ENCODE measurements around the gene ISYNA1. TPM values are rescaled to one million over a fixed set of nuclear protein-coding genes. Genes with fewer than 3 reads are reported as not detected.

ISYNA1 gene
- total and polyA plus RNA-seq, 2 of the 13 experiments (the other 11 are each of a cell fraction or from before 2014, with no cell fraction given), result 29.6 to 48.5 TPM

GRCh38 chr19:18478545-18479311 lies 40.8 kb upstream of the ISYNA1 start (continued):
- TF ChIP-seq, protein P1, sequence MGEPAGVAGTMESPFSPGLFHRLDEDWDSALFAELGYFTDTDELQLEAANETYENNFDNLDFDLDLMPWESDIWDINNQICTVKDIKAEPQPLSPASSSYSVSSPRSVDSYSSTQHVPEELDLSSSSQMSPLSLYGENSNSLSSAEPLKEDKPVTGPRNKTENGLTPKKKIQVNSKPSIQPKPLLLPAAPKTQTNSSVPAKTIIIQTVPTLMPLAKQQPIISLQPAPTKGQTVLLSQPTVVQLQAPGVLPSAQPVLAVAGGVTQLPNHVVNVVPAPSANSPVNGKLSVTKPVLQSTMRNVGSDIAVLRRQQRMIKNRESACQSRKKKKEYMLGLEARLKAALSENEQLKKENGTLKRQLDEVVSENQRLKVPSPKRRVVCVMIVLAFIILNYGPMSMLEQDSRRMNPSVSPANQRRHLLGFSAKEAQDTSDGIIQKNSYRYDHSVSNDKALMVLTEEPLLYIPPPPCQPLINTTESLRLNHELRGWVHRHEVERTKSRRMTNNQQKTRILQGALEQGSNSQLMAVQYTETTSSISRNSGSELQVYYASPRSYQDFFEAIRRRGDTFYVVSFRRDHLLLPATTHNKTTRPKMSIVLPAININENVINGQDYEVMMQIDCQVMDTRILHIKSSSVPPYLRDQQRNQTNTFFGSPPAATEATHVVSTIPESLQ (CRISPR knock-in tag; conservative IDR thresholded peaks at IDR 0.05), result 0 out of 2 replicates have a peak, but pooled peaks have one; percentile 85
- TF ChIP-seq CBX2 (IDR thresholded peaks at IDR 0.05; ENCODE audit: low read depth, low read length) (no peak), CBX2 (CRISPR knock-in tag; IDR thresholded peaks at IDR 0.05; ENCODE audit: low read depth) (no peak), SP1 (IDR thresholded peaks at IDR 0.05) (no peak), SP1 (CRISPR knock-in tag; IDR thresholded peaks at IDR 0.05) (peak; percentile 29; the same call in 1 of the 2 replicates), GATAD2A (CRISPR knock-in tag; IDR thresholded peaks at IDR 0.05) (peak; percentile 97), ZNF335 (CRISPR knock-in tag; IDR thresholded peaks at IDR 0.05) (peak; percentile 86; the same call in 1 of the 2 replicates), POGZ (CRISPR knock-in tag; IDR thresholded peaks at IDR 0.05) (peak; percentile 79), ZMYM4 (CRISPR knock-in tag; IDR thresholded peaks at IDR 0.05) (peak; percentile 76; the same call in 1 of the 2 replicates), ZNF326 (CRISPR knock-in tag; IDR thresholded peaks at IDR 0.05; ENCODE audit: borderline replicate concordance) (no peak), YY1 (IDR thresholded peaks at IDR 0.05; ENCODE audit: insufficient read depth, insufficient replicate concordance, low read depth, low read length) (peak; percentile 70), NFKBIZ (CRISPR knock-in tag; IDR thresholded peaks at IDR 0.05) (peak; percentile 95), ZNF143 (CRISPR knock-in tag; IDR thresholded peaks at IDR 0.05) (peak; percentile 49; the same call in 1 of the 2 replicates), ZFP36L1 (CRISPR knock-in tag; IDR thresholded peaks at IDR 0.05) (peak; percentile 50; the same call in 1 of the 2 replicates), ZNF773 (CRISPR knock-in tag; IDR thresholded peaks at IDR 0.05; ENCODE audit: borderline replicate concordance) (no peak), SAP130 (CRISPR knock-in tag; IDR thresholded peaks at IDR 0.05; ENCODE audit: low read depth) (peak; percentile 97), GPBP1L1 (CRISPR knock-in tag; IDR thresholded peaks at IDR 0.05) (no peak), MTF1 (CRISPR knock-in tag; IDR thresholded peaks at IDR 0.05) (no peak), ZNF547 (CRISPR knock-in tag; IDR thresholded peaks at IDR 0.05) (no peak; the same call in 1 of the 2 replicates), IRF2 (CRISPR knock-in tag; IDR thresholded peaks at IDR 0.05) (peak; percentile 93), ZC3H4 (CRISPR knock-in tag; IDR thresholded peaks at IDR 0.05; ENCODE audit: borderline replicate concordance) (no peak), ZNF549 (CRISPR knock-in tag; IDR thresholded peaks at IDR 0.05) (no peak)
- TF ChIP-seq, protein P2, sequence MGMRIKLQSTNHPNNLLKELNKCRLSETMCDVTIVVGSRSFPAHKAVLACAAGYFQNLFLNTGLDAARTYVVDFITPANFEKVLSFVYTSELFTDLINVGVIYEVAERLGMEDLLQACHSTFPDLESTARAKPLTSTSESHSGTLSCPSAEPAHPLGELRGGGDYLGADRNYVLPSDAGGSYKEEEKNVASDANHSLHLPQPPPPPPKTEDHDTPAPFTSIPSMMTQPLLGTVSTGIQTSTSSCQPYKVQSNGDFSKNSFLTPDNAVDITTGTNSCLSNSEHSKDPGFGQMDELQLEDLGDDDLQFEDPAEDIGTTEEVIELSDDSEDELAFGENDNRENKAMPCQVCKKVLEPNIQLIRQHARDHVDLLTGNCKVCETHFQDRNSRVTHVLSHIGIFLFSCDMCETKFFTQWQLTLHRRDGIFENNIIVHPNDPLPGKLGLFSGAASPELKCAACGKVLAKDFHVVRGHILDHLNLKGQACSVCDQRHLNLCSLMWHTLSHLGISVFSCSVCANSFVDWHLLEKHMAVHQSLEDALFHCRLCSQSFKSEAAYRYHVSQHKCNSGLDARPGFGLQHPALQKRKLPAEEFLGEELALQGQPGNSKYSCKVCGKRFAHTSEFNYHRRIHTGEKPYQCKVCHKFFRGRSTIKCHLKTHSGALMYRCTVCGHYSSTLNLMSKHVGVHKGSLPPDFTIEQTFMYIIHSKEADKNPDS (CRISPR knock-in tag; IDR thresholded peaks at IDR 0.05), result 0 out of 2 replicates have a peak, but pooled peaks have one; percentile 34
- TF ChIP-seq, protein P3, sequence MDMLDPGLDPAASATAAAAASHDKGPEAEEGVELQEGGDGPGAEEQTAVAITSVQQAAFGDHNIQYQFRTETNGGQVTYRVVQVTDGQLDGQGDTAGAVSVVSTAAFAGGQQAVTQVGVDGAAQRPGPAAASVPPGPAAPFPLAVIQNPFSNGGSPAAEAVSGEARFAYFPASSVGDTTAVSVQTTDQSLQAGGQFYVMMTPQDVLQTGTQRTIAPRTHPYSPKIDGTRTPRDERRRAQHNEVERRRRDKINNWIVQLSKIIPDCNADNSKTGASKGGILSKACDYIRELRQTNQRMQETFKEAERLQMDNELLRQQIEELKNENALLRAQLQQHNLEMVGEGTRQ (IDR thresholded peaks at IDR 0.05; ENCODE audit: low read depth, low read length), result no peak
- TF ChIP-seq, protein P3 (CRISPR knock-in tag; IDR thresholded peaks at IDR 0.05; ENCODE audit: borderline replicate concordance), result no peak
